Measurements from ENCODE around the gene RC3H2.

The RC3H2 gene

DNA sequence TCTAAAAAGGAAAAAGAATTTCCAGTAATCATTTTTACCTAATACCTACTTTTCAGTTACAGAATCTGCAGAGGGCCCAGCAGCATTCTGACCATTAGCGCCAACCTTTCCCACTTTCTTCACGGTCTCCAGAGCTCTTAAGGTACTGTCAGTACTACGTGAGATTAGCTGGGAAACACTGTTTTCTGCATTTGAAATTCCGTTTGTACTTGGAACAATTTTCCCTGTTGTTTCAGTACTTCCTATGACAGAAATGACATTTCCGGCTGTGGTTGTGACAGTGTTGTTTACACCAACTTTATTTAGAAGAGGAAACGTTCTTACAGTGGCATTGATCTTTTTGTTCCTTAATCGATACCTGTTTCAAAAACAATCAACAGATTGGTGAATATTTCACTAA, 39.9 kb downstream of the RC3H2 start (continued):
- no peak for TF ChIP-seq ZFP69B (tag by site-specific recombination; IDR thresholded peaks at IDR 0.05)
- no peak for TF ChIP-seq ZNF112 (tag by site-specific recombination; IDR thresholded peaks at IDR 0.05)
- TF ChIP-seq ZNF549 (tag by site-specific recombination; IDR thresholded peaks at IDR 0.05): no peak

DNA sequence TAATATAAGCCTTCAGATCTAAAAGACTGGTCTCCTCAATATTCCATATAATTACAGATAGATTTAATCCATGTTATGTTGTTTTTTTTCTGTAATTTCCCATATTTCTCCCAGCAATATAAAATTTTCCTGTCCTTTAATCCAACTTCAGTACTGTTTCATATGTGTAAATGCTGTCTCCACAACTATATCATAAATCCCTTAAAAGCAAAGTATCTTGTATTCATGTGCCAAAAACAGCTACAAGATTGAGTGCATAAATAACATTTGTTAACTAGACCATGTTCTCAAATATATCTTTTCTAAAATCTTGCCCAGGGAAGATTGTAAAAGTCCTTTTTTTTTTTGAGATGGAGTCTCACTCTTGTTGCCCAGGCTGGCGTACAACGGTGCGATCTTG, 41.8 kb downstream of the RC3H2 start:
- Histone ChIP-seq H3K4me3 (ENCODE audit: low read depth, low read length) (no peak overlapping the region), H3K4me1 (ENCODE audit: control insufficient read depth, insufficient read depth, low read length) (no peaks in the 10 kb centered on the region), H3K9me3 (ENCODE audit: control insufficient read depth, insufficient read depth, low read depth, low read length) (no peaks in the 10 kb centered on the region), H3K27ac (ENCODE audit: extremely low read depth, low read depth, low read length) (no peak overlapping the region), H3K36me3 (ENCODE audit: control insufficient read depth in 2 of 2, insufficient read depth in 1 of 2, low read length in 2 of 2) (peaks cover 11 to 53% of the 10 kb centered on the region in 2 experiments)
- TF ChIP-seq, protein P1, sequence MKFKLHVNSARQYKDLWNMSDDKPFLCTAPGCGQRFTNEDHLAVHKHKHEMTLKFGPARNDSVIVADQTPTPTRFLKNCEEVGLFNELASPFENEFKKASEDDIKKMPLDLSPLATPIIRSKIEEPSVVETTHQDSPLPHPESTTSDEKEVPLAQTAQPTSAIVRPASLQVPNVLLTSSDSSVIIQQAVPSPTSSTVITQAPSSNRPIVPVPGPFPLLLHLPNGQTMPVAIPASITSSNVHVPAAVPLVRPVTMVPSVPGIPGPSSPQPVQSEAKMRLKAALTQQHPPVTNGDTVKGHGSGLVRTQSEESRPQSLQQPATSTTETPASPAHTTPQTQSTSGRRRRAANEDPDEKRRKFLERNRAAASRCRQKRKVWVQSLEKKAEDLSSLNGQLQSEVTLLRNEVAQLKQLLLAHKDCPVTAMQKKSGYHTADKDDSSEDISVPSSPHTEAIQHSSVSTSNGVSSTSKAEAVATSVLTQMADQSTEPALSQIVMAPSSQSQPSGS (tag by site-specific recombination; IDR thresholded peaks at IDR 0.05; ENCODE audit: low read depth): no peak
- TF ChIP-seq ZNF311 (tag by site-specific recombination; IDR thresholded peaks at IDR 0.05; ENCODE audit: borderline replicate concordance): no peak
- TF ChIP-seq ZNF37A (tag by site-specific recombination; IDR thresholded peaks at IDR 0.05): no peak
- no peak for TF ChIP-seq ZNF555 (tag by site-specific recombination; conservative IDR thresholded peaks at IDR 0.05)
- no peak for TF ChIP-seq ZNF677 (tag by site-specific recombination; IDR thresholded peaks at IDR 0.05)
- no peak for TF ChIP-seq ZEB2 (tag by site-specific recombination; IDR thresholded peaks at IDR 0.05)
- TF ChIP-seq, protein P2, sequence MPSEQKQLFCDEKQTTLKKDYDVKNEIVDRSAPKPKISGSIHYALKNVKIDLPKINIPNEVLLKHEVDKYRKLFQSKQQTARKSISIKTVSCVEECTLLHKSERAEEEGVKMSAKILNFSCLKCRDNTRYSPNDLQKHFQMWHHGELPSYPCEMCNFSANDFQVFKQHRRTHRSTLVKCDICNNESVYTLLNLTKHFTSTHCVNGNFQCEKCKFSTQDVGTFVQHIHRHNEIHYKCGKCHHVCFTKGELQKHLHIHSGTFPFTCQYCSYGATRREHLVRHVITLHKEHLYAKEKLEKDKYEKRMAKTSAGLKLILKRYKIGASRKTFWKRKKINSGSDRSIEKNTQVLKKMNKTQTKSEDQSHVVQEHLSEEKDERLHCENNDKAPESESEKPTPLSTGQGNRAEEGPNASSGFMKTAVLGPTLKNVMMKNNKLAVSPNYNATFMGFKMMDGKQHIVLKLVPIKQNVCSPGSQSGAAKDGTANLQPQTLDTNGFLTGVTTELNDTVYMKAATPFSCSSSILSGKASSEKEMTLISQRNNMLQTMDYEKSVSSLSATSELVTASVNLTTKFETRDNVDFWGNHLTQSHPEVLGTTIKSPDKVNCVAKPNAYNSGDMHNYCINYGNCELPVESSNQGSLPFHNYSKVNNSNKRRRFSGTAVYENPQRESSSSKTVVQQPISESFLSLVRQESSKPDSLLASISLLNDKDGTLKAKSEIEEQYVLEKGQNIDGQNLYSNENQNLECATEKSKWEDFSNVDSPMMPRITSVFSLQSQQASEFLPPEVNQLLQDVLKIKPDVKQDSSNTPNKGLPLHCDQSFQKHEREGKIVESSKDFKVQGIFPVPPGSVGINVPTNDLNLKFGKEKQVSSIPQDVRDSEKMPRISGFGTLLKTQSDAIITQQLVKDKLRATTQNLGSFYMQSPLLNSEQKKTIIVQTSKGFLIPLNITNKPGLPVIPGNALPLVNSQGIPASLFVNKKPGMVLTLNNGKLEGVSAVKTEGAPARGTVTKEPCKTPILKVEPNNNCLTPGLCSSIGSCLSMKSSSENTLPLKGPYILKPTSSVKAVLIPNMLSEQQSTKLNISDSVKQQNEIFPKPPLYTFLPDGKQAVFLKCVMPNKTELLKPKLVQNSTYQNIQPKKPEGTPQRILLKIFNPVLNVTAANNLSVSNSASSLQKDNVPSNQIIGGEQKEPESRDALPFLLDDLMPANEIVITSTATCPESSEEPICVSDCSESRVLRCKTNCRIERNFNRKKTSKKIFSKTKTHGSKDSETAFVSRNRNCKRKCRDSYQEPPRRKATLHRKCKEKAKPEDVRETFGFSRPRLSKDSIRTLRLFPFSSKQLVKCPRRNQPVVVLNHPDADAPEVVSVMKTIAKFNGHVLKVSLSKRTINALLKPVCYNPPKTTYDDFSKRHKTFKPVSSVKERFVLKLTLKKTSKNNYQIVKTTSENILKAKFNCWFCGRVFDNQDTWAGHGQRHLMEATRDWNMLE (tag by site-specific recombination; conservative IDR thresholded peaks at IDR 0.05; ENCODE audit: low read depth): no peak
- TF ChIP-seq, protein P3, sequence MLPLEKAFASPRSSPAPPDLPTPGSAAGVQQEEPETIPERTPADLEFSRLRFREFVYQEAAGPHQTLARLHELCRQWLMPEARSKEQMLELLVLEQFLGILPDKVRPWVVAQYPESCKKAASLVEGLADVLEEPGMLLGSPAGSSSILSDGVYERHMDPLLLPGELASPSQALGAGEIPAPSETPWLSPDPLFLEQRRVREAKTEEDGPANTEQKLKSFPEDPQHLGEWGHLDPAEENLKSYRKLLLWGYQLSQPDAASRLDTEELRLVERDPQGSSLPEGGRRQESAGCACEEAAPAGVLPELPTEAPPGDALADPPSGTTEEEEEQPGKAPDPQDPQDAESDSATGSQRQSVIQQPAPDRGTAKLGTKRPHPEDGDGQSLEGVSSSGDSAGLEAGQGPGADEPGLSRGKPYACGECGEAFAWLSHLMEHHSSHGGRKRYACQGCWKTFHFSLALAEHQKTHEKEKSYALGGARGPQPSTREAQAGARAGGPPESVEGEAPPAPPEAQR (tag by site-specific recombination; IDR thresholded peaks at IDR 0.05): no peak
- CTCF ChIA-PET: no interaction called here
- POLR2A ChIA-PET: no interaction called here

DNA sequence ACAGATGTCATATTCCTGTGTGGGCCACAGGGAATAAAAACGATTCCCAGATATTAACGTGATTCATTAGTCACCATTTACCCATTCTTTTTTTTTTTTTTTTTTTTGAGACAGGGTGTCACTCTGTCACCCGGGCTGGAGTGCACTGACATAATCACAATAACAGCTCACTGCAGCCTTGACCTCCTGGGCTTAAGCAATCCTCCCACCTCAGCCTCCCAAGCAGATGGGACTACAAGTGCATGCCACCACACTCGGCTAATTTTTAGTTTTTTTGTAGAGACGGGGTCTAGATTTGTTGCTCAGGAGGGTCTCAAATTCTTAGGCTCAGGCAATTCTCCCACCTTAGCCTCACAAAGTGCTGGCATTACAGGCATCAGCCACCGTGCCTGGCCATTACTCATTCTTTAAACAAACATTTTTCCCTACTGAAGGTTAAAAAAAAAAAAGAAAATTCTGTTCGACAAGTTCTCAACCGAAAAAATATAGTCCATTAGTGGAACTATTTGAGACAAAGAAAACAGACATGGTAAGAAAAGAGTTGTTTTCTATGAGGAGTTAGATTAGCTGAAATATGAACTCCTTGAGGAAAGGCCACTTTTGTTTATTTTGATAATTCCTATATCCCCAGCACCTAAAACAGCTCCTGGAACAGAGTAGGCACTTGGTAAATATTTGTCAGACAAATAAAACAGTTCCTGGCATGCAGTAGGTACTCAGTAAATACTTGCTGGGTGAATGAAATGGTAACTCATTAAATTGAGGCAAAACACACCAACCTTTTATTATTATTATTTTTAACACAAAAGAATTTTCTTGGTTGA, 44.6 kb downstream of the RC3H2 start:
- Histone ChIP-seq H3K9me3 (ENCODE audit: control insufficient read depth, insufficient read depth, low read depth, low read length) (no peaks in the 10 kb centered on the region), H3K27ac (ENCODE audit: extremely low read depth, low read depth, low read length) (no peak overlapping the region), H3K4me3 (ENCODE audit: low read depth, low read length) (no peak overlapping the region), H3K4me1 (ENCODE audit: control insufficient read depth, insufficient read depth, low read length) (no peaks in the 10 kb centered on the region), H3K36me3 (ENCODE audit: control insufficient read depth in 2 of 2, insufficient read depth in 1 of 2, low read length in 2 of 2) (peaks cover 28 to 79% of the 10 kb centered on the region in 2 experiments)
- ChIA-PET CTCF (interaction anchor here (0.6 to 1.1 kb wide), 2 partner anchors 29 to 32 kb away, joined by 3 read pairs; partner anchors contain the start of gene PDCL), POLR2A (interaction anchor here (0.7 kb wide), 2 partner anchors 13 to 115 kb away, joined by 4 to 6 read pairs; no protein-coding TSS in a partner anchor)
- TF ChIP-seq, protein P4, sequence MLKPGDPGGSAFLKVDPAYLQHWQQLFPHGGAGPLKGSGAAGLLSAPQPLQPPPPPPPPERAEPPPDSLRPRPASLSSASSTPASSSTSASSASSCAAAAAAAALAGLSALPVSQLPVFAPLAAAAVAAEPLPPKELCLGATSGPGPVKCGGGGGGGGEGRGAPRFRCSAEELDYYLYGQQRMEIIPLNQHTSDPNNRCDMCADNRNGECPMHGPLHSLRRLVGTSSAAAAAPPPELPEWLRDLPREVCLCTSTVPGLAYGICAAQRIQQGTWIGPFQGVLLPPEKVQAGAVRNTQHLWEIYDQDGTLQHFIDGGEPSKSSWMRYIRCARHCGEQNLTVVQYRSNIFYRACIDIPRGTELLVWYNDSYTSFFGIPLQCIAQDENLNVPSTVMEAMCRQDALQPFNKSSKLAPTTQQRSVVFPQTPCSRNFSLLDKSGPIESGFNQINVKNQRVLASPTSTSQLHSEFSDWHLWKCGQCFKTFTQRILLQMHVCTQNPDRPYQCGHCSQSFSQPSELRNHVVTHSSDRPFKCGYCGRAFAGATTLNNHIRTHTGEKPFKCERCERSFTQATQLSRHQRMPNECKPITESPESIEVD (tag by site-specific recombination; IDR thresholded peaks at IDR 0.05): peak; percentile 57
- TF ChIP-seq ZBTB7A (tag by site-specific recombination; IDR thresholded peaks at IDR 0.05; ENCODE audit: low read depth) (no peak), TRIM28 (IDR thresholded peaks at IDR 0.05; ENCODE audit: borderline replicate concordance, low read length) (no peak)
